Fibroblast of peridontal ligament (primary cell): ENCODE measurements around the gene HAO2.
A peak's percentile ranks its signal among the peaks of the same experiment; 100 is the strongest.

Experiments
- DNase-seq: peaks from one replicate; pipeline ENCODE4 v3.0.0-alpha.2; 2010; ENCODE audit errors: extremely low read depth

HAO2 gene

GRCh38 chr1:119380304-119380703, 11.7 kb downstream of the HAO2 start:
- no peak for DNase-seq

GRCh38 chr1:119380983-119381662, 12.5 kb downstream of the HAO2 start:
- no peak for DNase-seq

- DNase-seq: no peak
Observed at GRCh38 chr1:119384591-119384990, 16.0 kb downstream of the HAO2 start.

GRCh38 chr1:119385650-119386049, 17.1 kb downstream of the HAO2 start:
- no peak for DNase-seq

- DNase-seq: no peak
Observed at GRCh38 chr1:119387858-119388257, 19.3 kb downstream of the HAO2 start.

GRCh38 chr1:119388450-119388849, 19.9 kb downstream of the HAO2 start:
- no peak for DNase-seq

- no peak for DNase-seq
Observed at GRCh38 chr1:119390526-119390925, 21.9 kb downstream of the HAO2 start.

GRCh38 chr1:119391749-119392148, 23.2 kb downstream of the HAO2 start:
- no peak for DNase-seq

- DNase-seq: no peak
Observed at GRCh38 chr1:119394085-119394484, 25.5 kb downstream of the HAO2 start.

- DNase-seq: no peak
Observed at GRCh38 chr1:119396982-119397381, 28.4 kb downstream of the HAO2 start.

- DNase-seq: no peak
Observed at GRCh38 chr1:119397986-119398385, 29.4 kb downstream of the HAO2 start.

GRCh38 chr1:119404736-119405135, 36.2 kb downstream of the HAO2 start:
- DNase-seq: no peak

- DNase-seq: peak; percentile 39
Observed at GRCh38 chr1:119409731-119410130, 41.1 kb downstream of the HAO2 start.

GRCh38 chr1:119410961-119411360, 42.4 kb downstream of the HAO2 start:
- no peak for DNase-seq

- DNase-seq: no peak
Observed at GRCh38 chr1:119414950-119415349, 46.4 kb downstream of the HAO2 start, which contains the start of gene HSD3B2. HSD3B2 (plus strand) TSS chr1:119415150; CDS start chr1:119415420, 270 bp downstream.

GRCh38 chr1:119416006-119416640, 47.5 kb downstream of the HAO2 start:
- DNase-seq: no peak

GRCh38 chr1:119419109-119419508, 50.5 kb downstream of the HAO2 start:
- no peak for DNase-seq

- no peak for DNase-seq
Observed at GRCh38 chr1:119420638-119421037, 52.1 kb downstream of the HAO2 start.

GRCh38 chr1:119422631-119423030, 54.0 kb downstream of the HAO2 start:
- no peak for DNase-seq

GRCh38 chr1:119428991-119429390, 60.4 kb downstream of the HAO2 start:
- no peak for DNase-seq

- no peak for DNase-seq
Observed at GRCh38 chr1:119429687-119430086, 61.1 kb downstream of the HAO2 start.

- DNase-seq: no peak
Observed at GRCh38 chr1:119430486-119430885, 61.9 kb downstream of the HAO2 start.

GRCh38 chr1:119431836-119432235, 63.3 kb downstream of the HAO2 start:
- no peak for DNase-seq

- DNase-seq: peak; percentile 8
Observed at GRCh38 chr1:119435052-119435451, 66.5 kb downstream of the HAO2 start.
